Measurements from ENCODE around the gene CD6. TPM values are rescaled to one million over a fixed set of nuclear protein-coding genes. Genes with fewer than 3 reads are reported as not detected.

CD6 gene
- total RNA-seq, 1 experiment from 2014 or later = not detected

GRCh38 chr11:60939301-60939700 is 32.2 kb upstream of the CD6 start:
- no peak for DNase-seq
- Histone ChIP-seq H4K5ac (ENCODE audit: insufficient read length, low read depth, low read length) (no peak overlapping the region), H3K14ac (ENCODE audit: insufficient read depth, low read length) (no peak overlapping the region), H2BK120ac (ENCODE audit: low read depth, low read length, poor library complexity, severe bottlenecking) (no peak overlapping the region), H3K9ac (ENCODE audit: extremely low read depth, insufficient read length, low read length) (no peak overlapping the region), H3K27ac (ENCODE audit: insufficient read length, low read depth, low read length) (no peak overlapping the region), H3K56ac (ENCODE audit: insufficient read length, low read depth, low read length) (no peak overlapping the region), H3K18ac (ENCODE audit: insufficient read length, low read depth, low read length) (no peak overlapping the region), H3K79me2 (ENCODE audit: insufficient read depth, low read length) (no peaks in the 10 kb centered on the region), H2BK15ac (ENCODE audit: low read depth, low read length) (no peak overlapping the region), H3K4me2 (ENCODE audit: insufficient read depth, insufficient read length, low read length) (no peak overlapping the region), H2BK5ac (ENCODE audit: insufficient read length, low read length) (no peak overlapping the region), H2BK12ac (ENCODE audit: insufficient read length, low read depth, low read length) (no peak overlapping the region), H4K91ac (ENCODE audit: insufficient read length, low read depth, low read length) (no peak overlapping the region), H3K23ac (ENCODE audit: insufficient read length, low read depth, low read length) (no peak overlapping the region), H4K20me1 (ENCODE audit: control insufficient read depth, insufficient read depth, insufficient read length) (no peaks in the 10 kb centered on the region), H3K23me2 (ENCODE audit: insufficient read length, low read depth, low read length, poor library complexity, severe bottlenecking) (no peaks in the 10 kb centered on the region), H3T11ph (ENCODE audit: low read length) (no peak overlapping the region), H3K27me3 (ENCODE audit: insufficient read depth, low read length) (no peaks in the 10 kb centered on the region), H2AK5ac (ENCODE audit: insufficient read length, low read length) (no peak overlapping the region), H4K8ac (replicated peaks; ENCODE audit: insufficient read length, low read depth, low read length) (no peak overlapping the region), H3K4ac (ENCODE audit: low read depth, low read length) (no peak overlapping the region), H2AFZ (ENCODE audit: low read length) (no peak overlapping the region), H3K79me1 (ENCODE audit: insufficient read depth, low read depth, low read length, poor library complexity, severe bottlenecking) (no peaks in the 10 kb centered on the region), H3K9me3 (ENCODE audit: control insufficient read depth, low read depth, low read length) (no peaks in the 10 kb centered on the region), H3K4me1 (ENCODE audit: insufficient read depth, low read length) (no peaks in the 10 kb centered on the region), H2BK20ac (ENCODE audit: low read depth, low read length, poor library complexity, severe bottlenecking) (no peak overlapping the region)
- peak overlapping the region in 1 of 3 experiments; percentile 43; a peak in 1 of 7 replicates for H3K27ac Mint-ChIP-seq
- no peak overlapping the region for H3K4me3 Mint-ChIP-seq
- TF ChIP-seq CTCF (conservative IDR thresholded peaks at IDR 0.05) = no peak
- no CpG with 5 or more reads among the region's 7 CpGs for WGBS (ENCODE audit: extremely low coverage, insufficient read length, low lambda C conversion rate)
- no peaks in the 10 kb centered on the region; a peak in 1 of 5 replicates for H3K9me3 Mint-ChIP-seq
- H3K36me3 Mint-ChIP-seq (ENCODE audit: insufficient read depth in 1 of 3, low read depth in 3 of 3) = peaks cover 2 to 16% (median 13%) of the 10 kb centered on the region in 3 experiments; a peak in 6 of 7 replicates
- peaks cover 5 to 7% of the 10 kb centered on the region in 2 experiments; a peak in 3 of 4 replicates for H3K4me1 Mint-ChIP-seq
- peaks cover 3% of the 10 kb centered on the region for H3K27me3 Mint-ChIP-seq (ENCODE audit: low read depth)

Data from H9 (cell line).